NCI-H146 (cell line): ENCODE data around the gene MBD3L2.
"Not testable (repeated sequence)": the region's sequence is repeated elsewhere in the genome, so short reads cannot be mapped to it uniquely, and the experiment has no call there.

Experiments used
- DNase-seq: peaks from one replicate; lab custom pipeline; 2025; lab: John Stamatoyannopoulos, UW

MBD3L2 gene

DNA sequence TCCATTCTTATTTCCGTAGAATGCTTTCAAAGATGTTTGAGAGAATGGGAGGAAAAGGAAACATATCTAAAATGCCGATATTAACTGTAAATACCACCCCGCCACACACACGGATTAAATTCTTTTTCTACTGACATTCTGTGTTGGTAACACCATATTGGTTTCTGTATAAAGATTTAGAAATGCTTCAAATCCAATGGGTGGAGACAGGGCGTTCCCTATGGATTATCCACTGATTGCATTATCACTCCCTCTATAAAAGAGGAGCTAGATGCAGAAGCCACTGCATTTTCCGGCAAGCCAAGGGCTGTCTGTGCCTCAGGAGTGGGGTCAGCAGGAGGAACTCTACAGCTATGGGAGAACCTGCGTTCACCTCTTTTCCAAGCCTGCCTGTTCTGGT lies at the start of gene MBD3L2:
Gene MBD3L2, plus strand, starts transcription at position 301 of the 400 bp plus-strand sequence. Its CDS starts 53 bp downstream, at position 354.
- not testable (repeated sequence) for DNase-seq

DNA sequence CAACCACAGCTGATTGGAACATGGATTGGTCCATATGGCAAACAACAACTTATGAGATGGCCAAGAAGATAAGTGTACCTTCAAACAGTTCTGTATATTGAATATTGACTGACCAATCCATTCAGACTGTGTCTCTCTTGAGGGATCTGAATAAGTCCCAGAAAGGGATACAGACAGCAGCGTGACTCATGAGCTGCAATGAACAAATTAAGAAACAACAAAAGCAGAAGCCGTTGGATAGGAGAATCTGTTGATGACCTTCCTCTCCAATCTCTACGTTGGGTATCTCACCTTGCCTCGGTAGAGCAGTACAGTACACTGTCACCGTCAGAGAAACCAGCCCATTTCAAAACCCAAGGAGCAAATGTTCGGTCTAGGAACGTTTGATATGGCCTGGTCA lies 49.2 kb upstream of the MBD3L2 start:
- no peak for DNase-seq

DNA sequence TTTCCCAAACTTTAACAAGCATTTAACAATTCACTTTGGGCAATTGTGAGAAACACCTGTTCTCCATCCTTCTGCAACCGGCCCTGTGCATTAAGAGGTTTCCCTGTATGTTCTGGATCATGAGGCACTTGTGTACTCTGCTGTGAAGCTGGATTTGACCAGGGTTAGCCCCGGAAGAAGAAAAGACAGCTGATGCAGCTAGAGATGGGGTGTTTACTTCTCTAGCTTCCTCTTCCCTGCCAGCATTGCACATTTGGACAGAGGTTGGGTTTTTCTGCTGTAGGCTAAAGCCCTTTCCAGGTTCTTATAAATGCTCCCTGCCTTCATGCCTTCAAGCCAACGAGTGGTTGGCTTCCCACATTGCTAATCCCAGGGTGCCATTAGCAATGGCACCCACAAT lies 48.8 kb upstream of the MBD3L2 start:
- DNase-seq, result no peak

DNA sequence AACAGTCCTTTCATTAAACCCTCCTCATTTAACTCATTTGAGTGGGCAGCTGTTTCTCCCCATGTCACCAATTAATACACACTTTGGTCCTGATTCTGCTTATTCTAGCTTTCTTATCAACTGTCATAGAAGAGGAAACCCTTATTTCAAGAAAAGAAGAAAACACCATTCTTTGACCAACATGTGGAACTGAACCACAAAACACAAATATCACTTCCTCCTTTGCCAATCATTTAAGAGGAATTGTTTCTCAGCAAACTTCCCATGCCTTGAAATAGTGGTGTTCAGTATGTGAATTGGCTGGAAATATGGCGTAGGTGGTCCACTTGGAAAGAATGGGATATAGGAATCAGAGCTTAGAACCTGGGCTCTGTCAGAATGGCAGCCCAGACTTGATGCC lies 48.3 kb upstream of the MBD3L2 start:
- no peak for DNase-seq

DNA sequence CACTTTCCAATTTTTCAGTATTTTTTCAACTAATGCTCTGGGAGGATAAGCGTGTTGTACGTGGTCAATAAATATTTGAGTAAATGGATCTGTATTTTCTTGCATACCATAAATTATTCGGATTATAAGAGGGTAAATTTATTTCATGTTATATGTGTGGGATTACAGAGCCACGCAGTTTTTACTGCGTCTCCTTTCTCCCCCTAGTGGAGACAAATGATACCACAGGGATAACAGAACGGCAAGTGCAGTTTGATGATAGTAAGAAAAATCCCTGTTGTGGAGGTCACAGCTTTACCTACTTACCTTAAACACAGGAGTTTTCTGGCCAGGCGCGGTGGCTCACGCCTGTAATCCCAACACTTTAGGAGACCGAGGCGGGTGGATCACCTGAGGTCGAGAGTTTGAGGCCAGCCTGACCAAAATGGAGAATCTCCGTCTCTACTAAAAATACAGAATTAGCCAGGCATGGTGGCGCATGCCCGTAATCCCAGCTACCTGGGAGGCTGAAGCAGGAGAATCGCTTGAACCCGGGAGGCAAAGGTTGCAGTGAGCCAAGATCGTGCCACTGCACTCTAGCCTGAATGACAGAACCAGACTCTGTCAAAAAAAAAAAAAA lies 44.7 kb upstream of the MBD3L2 start:
- DNase-seq, result peak; percentile 18

DNA sequence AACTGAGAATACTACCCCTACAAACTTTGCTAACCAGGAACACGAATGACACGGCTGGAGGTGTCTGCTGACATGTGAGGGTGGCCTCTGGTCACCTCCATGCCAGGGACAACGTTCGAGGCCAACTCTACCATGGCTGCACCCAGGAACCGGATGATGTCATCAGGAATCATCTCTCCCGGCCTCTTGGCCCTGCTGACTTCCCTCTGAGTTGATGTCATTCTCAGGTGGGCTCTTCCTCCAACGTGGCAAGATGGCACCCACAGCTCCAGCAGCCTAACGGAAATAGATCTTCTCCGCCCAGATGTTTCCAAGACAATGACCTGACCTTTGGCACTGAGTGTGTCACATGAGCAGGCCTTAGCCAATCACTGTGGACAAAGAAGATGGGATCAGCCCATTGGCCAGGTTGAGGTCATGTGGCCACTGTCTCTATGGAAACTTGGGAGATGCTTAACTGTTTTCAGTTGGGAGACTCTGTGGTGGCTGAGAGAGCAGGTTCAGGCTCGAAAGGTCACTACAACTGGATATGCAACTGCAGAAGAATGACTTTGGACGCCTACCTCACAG lies 42.9 kb upstream of the MBD3L2 start:
- DNase-seq, result no peak

DNA sequence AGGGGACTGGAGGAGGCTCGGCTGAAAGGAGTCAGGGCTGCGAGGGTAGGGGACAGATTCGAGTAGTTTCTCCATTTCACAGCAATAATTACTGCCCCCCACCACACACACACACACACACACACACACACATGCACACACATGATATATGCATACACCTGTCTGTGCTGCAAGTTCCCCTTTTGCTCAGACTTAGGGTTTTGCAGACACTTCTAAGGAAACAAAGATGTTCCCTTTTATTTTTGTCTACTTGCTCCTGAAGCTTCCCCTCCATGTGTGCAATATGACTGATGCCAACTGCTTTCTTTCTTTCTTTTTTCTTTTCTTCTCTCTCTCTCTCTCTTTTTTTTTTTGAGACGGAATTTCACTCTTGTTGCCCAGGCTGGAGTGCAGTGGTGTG lies 41.3 kb upstream of the MBD3L2 start:
- DNase-seq, result no peak

DNA sequence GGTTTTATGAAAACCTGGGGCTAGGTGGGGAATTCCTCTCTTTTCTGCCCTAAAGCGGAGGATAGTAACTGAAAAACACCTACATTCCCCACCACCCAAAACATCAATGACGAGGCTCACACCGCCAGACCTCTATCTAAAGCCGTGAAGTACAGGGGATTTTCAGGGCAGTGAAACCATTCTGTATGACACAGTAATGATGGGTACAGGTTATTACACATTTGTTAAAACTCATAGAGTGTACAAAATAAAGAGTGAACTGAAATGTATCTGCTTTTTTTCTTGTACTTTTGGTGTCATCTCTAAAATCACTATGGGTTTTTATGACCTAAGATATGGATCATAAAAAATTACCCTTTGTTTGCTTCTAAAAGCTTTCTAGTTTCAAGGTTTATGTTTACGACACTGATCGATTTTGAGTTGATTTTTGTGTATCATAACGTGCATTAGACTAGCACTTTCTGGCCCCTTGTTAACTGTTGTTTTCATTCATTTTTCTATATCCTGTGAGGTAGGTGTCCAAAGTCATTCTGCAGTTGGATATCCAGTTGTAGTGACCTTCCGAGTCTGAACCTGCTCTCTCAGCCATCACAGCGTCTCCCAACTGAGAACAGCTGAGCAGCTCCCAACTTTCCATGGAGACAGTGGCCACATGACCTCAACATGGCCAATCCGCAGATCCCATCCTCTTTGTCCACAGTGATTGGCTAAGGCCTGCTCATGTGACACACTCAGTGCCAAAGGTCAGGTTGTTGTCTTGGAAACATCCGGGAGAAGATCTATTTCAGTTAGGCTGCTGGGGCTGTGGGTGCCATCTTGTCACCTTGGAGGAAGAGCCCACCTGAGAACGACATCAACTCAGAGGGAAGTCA lies 38.2 kb upstream of the MBD3L2 start:
- DNase-seq, result no peak

DNA sequence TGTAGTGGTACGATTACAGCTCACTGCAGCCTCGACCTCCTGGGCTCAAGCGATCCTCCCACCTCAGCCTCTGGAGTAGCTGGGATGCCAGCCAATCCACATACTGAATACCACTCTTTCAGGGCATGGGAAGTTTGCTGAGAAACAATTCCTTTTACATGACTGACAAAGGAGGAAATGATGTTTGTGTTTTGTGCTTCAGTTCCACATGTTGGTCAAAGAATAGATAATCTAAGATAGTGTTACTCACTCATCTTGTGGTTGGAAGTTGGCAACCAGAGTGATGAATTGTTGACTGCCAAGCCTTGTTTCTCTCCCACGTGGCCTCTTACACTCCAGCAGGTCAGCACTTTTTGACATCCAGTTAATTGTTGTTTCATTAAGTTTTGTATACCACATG lies 35.4 kb upstream of the MBD3L2 start:
- no peak for DNase-seq

DNA sequence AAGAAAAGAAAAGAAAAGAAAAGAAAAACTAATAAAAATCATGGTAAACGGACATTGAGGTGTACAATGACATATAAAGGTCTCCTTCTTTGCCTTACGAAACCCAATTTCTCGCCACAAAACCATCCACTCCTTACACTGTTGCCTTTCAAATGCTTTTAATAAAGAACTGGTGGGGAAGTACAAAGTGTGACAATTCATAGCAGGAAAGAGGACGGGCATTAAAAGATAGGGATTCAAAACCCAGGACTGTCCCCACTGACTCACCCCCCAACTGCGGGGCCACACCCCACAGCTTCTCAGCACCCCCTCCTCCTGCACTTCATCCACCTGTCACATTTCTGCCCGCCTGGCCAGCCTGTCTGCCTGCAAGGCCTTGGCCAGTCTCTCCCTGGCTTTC lies 30.3 kb upstream of the MBD3L2 start:
- DNase-seq, result no peak

DNA sequence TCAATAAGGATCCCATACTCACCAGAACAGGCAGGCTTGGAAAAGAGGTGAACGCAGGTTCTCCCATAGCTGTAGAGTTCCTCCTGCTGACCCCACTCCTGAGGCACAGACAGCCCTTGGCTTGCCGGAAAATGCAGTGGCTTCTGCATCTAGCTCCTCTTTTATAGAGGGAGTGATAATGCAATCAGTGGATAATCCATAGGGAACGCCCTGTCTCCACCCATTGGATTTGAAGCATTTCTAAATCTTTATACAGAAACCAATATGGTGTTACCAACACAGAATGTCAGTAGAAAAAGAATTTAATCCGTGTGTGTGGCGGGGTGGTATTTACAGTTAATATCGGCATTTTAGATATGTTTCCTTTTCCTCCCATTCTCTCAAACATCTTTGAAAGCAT lies 27.8 kb upstream of the MBD3L2 start, which contains the start of gene MBD3L2B:
Gene MBD3L2B, minus strand, starts transcription at position 101 of the 400 bp plus-strand sequence. Its CDS starts 34 bp downstream, at position 67.
- not testable (repeated sequence) for DNase-seq

DNA sequence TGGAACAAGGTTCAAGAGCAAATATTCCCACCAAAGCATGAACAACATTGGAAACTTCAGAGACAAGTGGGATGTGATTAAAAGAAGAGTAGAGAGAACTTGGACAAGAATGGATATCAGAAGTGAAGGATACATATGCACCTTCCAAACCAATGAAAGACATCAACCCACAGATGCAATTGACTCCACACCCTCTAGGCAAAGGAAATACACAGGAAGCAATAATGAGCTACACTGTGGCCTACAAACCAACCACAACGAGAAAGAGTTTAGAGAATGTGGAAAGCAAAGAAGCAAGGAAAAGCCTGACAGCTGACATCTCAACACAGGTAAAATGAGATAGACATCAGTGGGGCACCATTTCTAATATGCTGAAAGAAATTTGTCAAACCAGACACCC lies 20.3 kb upstream of the MBD3L2 start:
- not testable (repeated sequence) for DNase-seq

DNA sequence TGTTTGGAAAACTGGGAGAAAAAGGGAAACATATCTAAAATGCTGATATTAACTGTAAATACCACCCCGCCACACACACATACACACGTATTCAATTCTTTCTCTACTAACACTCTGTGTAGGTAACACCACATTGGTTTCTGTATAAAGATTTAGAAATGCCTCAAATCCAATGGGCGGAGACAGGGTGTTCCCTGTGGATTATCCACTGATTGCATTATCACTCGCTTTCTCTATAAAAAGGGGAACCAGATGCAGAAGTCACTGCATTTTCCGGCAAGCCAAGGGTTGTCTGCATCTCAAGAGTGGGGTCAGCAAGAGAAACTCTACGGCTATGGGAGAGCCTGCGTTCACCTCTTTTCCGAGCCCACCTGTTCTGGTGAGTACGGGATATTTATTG lies 18.8 kb upstream of the MBD3L2 start, which contains the start of gene MBD3L5:
Gene MBD3L5, plus strand, starts transcription at position 301 of the 400 bp plus-strand sequence. Its CDS starts 34 bp downstream, at position 335.
- not testable (repeated sequence) for DNase-seq

DNA sequence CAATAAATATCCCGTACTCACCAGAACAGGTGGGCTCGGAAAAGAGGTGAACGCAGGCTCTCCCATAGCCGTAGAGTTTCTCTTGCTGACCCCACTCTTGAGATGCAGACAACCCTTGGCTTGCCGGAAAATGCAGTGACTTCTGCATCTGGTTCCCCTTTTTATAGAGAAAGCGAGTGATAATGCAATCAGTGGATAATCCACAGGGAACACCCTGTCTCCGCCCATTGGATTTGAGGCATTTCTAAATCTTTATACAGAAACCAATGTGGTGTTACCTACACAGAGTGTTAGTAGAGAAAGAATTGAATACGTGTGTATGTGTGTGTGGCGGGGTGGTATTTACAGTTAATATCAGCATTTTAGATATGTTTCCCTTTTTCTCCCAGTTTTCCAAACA lies 9.0 kb upstream of the MBD3L2 start, which contains the start of gene MBD3L4:
Gene MBD3L4, minus strand, starts transcription at position 101 of the 400 bp plus-strand sequence. Its CDS starts 35 bp downstream, at position 66.
- DNase-seq, result not testable (repeated sequence)

DNA sequence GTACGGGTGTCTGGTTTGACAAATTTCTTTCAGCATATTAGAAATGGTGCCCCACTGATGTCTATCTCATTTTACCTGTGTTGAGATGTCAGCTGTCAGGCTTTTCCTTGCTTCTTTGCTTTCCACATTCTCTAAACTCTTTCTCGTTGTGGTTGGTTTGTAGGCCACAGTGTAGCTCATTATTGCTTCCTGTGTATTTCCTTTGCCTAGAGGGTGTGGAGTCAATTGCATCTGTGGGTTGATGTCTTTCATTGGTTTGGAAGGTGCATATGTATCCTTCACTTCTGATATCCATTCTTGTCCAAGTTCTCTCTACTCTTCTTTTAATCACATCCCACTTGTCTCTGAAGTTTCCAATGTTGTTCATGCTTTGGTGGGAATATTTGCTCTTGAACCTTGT lies 7.6 kb upstream of the MBD3L2 start:
- DNase-seq, result not testable (repeated sequence)

DNA sequence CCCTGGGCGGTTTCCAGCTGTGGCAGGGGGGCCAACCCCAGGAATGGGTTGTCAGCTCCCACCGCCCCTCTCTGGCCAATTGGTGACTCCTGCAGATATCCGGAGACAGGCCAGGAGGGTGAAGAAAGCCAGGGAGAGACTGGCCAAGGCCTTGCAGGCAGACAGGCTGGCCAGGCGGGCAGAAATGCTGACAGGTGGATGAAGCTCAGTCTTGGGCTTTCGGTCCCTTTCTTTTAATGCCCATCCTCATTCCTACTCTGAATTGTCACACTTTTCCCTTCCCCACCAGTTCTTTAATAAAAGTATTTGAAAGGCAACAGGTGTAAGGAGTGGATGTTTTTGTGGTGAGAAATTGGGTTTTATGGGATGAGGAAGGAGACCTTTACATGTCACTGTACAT lies 2.3 kb downstream of the MBD3L2 start:
- DNase-seq, result not testable (repeated sequence)

DNA sequence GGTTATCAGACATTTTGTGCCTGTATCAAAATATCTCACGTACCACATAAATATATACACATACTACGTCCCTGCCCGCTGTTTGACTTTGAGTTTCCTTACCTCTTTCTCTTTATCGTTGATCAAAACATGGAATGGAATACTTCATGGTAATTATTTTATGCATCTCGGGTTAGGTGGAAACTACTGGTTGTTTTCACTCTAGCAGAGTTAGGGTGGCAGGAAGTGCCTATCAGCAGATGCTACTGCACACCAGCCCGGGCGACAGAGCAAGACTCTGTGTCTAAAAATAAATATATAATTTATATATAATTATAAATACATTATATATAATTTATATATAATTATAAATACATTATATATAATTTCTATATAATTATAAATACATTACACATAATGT lies 3.8 kb downstream of the MBD3L2 start:
- not testable (repeated sequence) for DNase-seq

DNA sequence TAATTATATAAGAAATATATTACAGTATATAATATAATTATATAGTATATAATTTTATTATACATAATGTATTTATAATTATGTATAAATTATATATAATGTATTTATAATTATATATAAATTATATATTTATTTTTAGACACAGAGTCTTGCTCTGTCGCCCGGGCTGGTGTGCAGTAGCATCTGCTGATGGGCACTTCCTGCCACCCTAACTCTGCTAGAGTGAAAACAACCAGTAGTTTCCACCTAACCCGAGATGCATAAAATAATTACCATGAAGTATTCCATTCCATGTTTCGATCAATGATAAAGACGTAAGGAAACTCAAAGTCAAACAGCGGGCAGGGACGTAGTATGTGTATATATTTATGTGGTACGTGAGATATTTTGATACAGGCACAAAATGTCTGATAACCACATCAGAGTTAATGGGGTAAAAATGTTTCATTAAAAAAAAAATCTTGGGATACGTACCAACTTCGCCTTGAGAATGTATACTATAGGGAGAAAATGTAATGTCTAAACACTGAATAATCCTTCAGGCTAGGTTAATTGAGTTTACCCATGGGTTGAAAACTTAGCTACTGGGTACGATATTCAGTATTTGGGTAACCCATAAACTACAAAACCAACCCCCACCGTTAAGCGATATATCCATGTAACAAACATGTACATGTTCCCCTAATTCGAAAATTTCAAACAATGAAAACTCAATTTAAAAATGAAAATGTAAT lies 5.7 kb downstream of the MBD3L2 start:
- not testable (repeated sequence) for DNase-seq

DNA sequence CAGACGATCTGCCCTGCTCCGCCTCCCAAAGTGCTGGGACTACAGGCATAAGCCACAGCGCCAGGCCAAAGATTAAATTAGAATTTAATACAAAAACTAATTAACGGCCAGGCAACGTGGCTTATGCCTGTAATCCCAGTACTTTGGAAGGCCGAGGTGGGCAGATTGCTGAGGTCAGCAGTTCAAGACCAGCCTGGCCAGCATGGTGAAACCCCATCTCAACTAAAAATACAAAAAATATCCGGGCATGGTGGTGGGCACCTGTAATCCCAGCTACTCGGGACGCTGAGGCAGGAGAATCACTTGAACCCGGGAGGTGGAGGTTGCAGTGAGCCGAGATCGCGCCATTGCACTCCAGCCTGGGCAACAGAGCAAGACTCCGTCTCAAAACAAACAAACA lies 6.6 kb downstream of the MBD3L2 start:
- DNase-seq, result not testable (repeated sequence)

DNA sequence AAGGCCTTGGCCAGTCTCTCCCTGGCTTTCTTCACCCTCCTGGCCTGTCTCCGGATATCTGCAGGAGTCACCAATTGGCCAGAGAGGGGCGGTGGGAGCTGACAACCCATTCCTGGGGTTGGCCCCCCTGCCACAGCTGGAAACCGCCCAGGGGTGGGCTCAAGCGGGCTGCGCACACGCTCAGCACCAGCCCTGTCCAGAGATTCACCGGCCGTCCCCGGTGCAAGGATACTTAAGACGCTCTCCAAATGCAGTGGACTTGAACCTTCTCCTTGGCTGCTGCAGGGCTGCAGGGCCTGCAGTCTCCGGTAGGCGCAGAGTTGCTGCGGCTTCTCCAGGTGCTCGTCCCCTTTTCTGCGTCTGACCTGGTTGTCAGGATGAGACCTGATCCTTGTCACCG lies 7.2 kb downstream of the MBD3L2 start:
- DNase-seq, result not testable (repeated sequence)

DNA sequence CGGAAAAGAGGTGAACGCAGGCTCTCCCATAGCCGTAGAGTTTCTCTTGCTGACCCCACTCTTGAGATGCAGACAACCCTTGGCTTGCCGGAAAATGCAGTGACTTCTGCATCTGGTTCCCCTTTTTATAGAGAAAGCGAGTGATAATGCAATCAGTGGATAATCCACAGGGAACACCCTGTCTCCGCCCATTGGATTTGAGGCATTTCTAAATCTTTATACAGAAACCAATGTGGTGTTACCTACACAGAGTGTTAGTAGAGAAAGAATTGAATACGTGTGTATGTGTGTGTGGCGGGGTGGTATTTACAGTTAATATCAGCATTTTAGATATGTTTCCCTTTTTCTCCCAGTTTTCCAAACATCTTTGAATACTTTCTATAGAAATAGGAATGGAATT lies 9.5 kb downstream of the MBD3L2 start, which contains the start of gene MBD3L3:
Gene MBD3L3, minus strand, starts transcription at position 101 of the 400 bp plus-strand sequence. Its CDS starts 71 bp downstream, at position 30.
- DNase-seq, result not testable (repeated sequence)

DNA sequence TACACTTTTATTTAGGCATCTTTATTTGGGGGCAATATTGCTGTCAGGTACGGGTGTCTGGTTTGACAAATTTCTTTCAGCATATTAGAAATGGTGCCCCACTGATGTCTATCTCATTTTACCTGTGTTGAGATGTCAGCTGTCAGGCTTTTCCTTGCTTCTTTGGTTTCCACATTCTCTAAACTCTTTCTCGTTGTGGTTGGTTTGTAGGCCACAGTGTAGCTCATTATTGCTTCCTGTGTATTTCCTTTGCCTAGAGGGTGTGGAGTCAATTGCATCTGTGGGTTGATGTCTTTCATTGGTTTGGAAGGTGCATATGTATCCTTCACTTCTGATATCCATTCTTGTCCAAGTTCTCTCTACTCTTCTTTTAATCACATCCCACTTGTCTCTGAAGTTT lies 10.9 kb downstream of the MBD3L2 start:
- not testable (repeated sequence) for DNase-seq
